IMR-90 (cell line): ENCODE measurements around the gene PANK4. TPM values are rescaled to one million over a fixed set of nuclear protein-coding genes. Genes with fewer than 3 reads are reported as not detected.

Source experiments
- ATAC-seq: fragments of 200-7000 bp; cut with Tn5 transposase; 2 replicates; pipeline ENCODE4 v1.9.1; 2020; ENCODE audit warnings: low read depth, mild to moderate bottlenecking, moderate library complexity
- BruUV-seq: library from RNA; stranded (reverse); fragments of 400-500 nt; replicated peaks from 2 replicates; lab custom pipeline; 2021; lab: Mats Ljungman, UMichigan
- CTCF ChIA-PET: fragments of 300-600 bp; formaldehyde crosslinking; extraction: SDS; loops from one replicate; lab custom pipeline; 2021; ENCODE audit warnings: antibody characterized with exemption; lab: Yijun Ruan, JAX
- POLR2A ChIA-PET: fragments of 300-600 bp; sonication (Branson Sonifier 250); formaldehyde crosslinking; loops from one replicate; lab custom pipeline; 2022; ENCODE audit warnings: antibody characterized with exemption; ENCODE audit not compliant: unreplicated experiment; lab: Charles Lee
- DNase-seq: peaks from one replicate; pipeline ENCODE4 v3.0.0; 2013
- H2AFZ ChIP-seq: replicated peaks from 2 replicates; pipeline ENCODE3; 2013; ENCODE audit warnings: low read length, mild to moderate bottlenecking; ENCODE audit not compliant: poor library complexity
- H2AK5ac ChIP-seq: 2 replicates; pipeline ENCODE4 v1.6.1; 2013; ENCODE audit warnings: low read depth, low read length, inconsistent platforms
- H2AK9ac ChIP-seq: replicated peaks from 2 replicates; pipeline ENCODE3; 2013; ENCODE audit warnings: mild to moderate bottlenecking, low read depth, low read length, moderate library complexity; ENCODE audit not compliant: poor library complexity
- H2BK120ac ChIP-seq: 2 replicates; pipeline ENCODE4 v1.6.1; 2013; ENCODE audit warnings: low read depth, low read length, inconsistent platforms
- H2BK15ac ChIP-seq: 3 replicates; pipeline ENCODE4 v1.6.1; 2013; ENCODE audit warnings: low read depth, low read length, inconsistent platforms
- H2BK20ac ChIP-seq: 2 replicates; pipeline ENCODE4 v1.6.1; 2013; ENCODE audit warnings: low read depth, mild to moderate bottlenecking, inconsistent platforms, low read length, moderate library complexity
- H2BK5ac ChIP-seq: 2 replicates; pipeline ENCODE4 v1.6.1; 2013; ENCODE audit warnings: mild to moderate bottlenecking, low read depth, low read length, inconsistent platforms; ENCODE audit not compliant: poor library complexity, severe bottlenecking
- H3K14ac ChIP-seq: replicated peaks from 2 replicates; pipeline ENCODE4 v1.6.1; 2013; ENCODE audit warnings: low read depth, low read length, inconsistent platforms
- H3K18ac ChIP-seq: 2 replicates; pipeline ENCODE4 v1.6.1; 2013; ENCODE audit warnings: low read depth, low read length, control low read depth
- H3K23ac ChIP-seq: 2 replicates; pipeline ENCODE4 v1.6.1; 2013; ENCODE audit warnings: low read depth, low read length, inconsistent platforms
- H3K27ac ChIP-seq: 2 replicates; pipeline ENCODE4 v1.5.1; 2013; ENCODE audit warnings: mild to moderate bottlenecking, control low read depth, low read length; ENCODE audit not compliant: insufficient read depth
- H3K27me3 ChIP-seq: 2 replicates; pipeline ENCODE4 v1.6.1; 2013; ENCODE audit warnings: low read length; ENCODE audit not compliant: control insufficient read depth, insufficient read depth
- H3K36me3 ChIP-seq: 2 replicates; pipeline ENCODE4 v1.6.1; 2013; ENCODE audit warnings: low read length, mixed read lengths; ENCODE audit not compliant: control insufficient read depth, insufficient read depth
- H3K4ac ChIP-seq: 2 replicates; pipeline ENCODE4 v1.6.1; 2013; ENCODE audit warnings: low read depth, low read length, inconsistent platforms
- H3K4me1 ChIP-seq: 2 replicates; pipeline ENCODE4 v1.6.1; 2013; ENCODE audit warnings: low read length, mixed read lengths; ENCODE audit not compliant: control insufficient read depth, insufficient read depth
- H3K4me2 ChIP-seq: 2 replicates; pipeline ENCODE4 v1.6.1; 2013; ENCODE audit warnings: low read depth, mild to moderate bottlenecking, control low read depth, low read length, moderate library complexity
- H3K4me3 ChIP-seq: 2 replicates; pipeline ENCODE4 v1.5.1; 2013; ENCODE audit warnings: low read depth, mild to moderate bottlenecking, control low read depth, low read length, moderate library complexity; ENCODE audit not compliant: insufficient read depth
- H3K56ac ChIP-seq: 2 replicates; pipeline ENCODE4 v1.6.1; 2013; ENCODE audit warnings: low read length, inconsistent platforms; ENCODE audit not compliant: insufficient read depth; ENCODE audit errors: extremely low read depth
- H3K79me1 ChIP-seq, 2 experiments: 2 replicates each; pipeline ENCODE4 v1.6.1; 2013; ENCODE audit warnings: low read length in 2 of 2, inconsistent platforms in 1 of 2, low read depth in 1 of 2
- H3K9ac ChIP-seq: 2 replicates; pipeline ENCODE4 v1.6.1; 2013; ENCODE audit warnings: low read depth, low read length, control low read depth
- H3K9me1 ChIP-seq: 2 replicates; pipeline ENCODE4 v1.6.1; 2013; ENCODE audit warnings: low read length, inconsistent platforms; ENCODE audit not compliant: insufficient read depth
- H3K9me3 ChIP-seq: 2 replicates; pipeline ENCODE4 v1.6.1; 2013; ENCODE audit warnings: low read length; ENCODE audit not compliant: control insufficient read depth, insufficient read depth
- H4K20me1 ChIP-seq: 2 replicates; pipeline ENCODE4 v1.6.1; 2013; ENCODE audit warnings: low read length, inconsistent platforms; ENCODE audit not compliant: insufficient read depth
- H4K5ac ChIP-seq: 2 replicates; pipeline ENCODE4 v1.6.1; 2013; ENCODE audit warnings: mild to moderate bottlenecking, low read depth, low read length, control low read depth
- H4K8ac ChIP-seq, 2 experiments: 2 replicates each; pipeline ENCODE4 v1.6.1; 2013; ENCODE audit warnings: low read depth in 2 of 2, low read length in 2 of 2, control low read depth in 1 of 2, inconsistent platforms in 1 of 2
- H4K91ac ChIP-seq: 2 replicates; pipeline ENCODE4 v1.6.1; 2013; ENCODE audit warnings: low read depth, low read length, inconsistent platforms; ENCODE audit not compliant: insufficient read depth
- BHLHE40 ChIP-seq: fragments of 150-350 bp; IDR thresholded peaks from 2 replicates; pipeline ENCODE4 v1.6.1; 2016; ENCODE audit warnings: mild to moderate bottlenecking, low read depth, low read length
- CHD1 ChIP-seq: IDR thresholded peaks from 2 replicates; pipeline ENCODE4 v1.6.1; 2012; ENCODE audit warnings: low read depth, low read length, improper control_type of control experiment
- FOS ChIP-seq: fragments of 150-350 bp; IDR thresholded peaks from 2 replicates; pipeline ENCODE4 v1.6.1; 2016; ENCODE audit warnings: low read depth, low read length
- MAFK ChIP-seq: IDR thresholded peaks from 2 replicates; pipeline ENCODE4 v1.6.1; 2012; ENCODE audit warnings: low read depth, low read length, improper control_type of control experiment
- MXI1 ChIP-seq: IDR thresholded peaks from 2 replicates; pipeline ENCODE4 v1.6.1; 2012; ENCODE audit warnings: low read depth, mild to moderate bottlenecking, low read length, moderate library complexity, borderline replicate concordance
- RAD21 ChIP-seq: IDR thresholded peaks from 2 replicates; pipeline ENCODE4 v1.6.1; 2012; ENCODE audit warnings: low read length, improper control_type of control experiment
- RCOR1 ChIP-seq: IDR thresholded peaks from 2 replicates; pipeline ENCODE4 v1.6.1; 2012; ENCODE audit warnings: mild to moderate bottlenecking, low read length, improper control_type of control experiment; ENCODE audit not compliant: insufficient replicate concordance
- RFX5 ChIP-seq: IDR thresholded peaks from 2 replicates; pipeline ENCODE4 v1.8.0; 2012; ENCODE audit warnings: low read depth, mild to moderate bottlenecking, low read length, moderate library complexity
- SMC3 ChIP-seq: fragments of 150-350 bp; IDR thresholded peaks from 2 replicates; pipeline ENCODE4 v1.6.1; 2016; ENCODE audit warnings: low read depth, mild to moderate bottlenecking, antibody characterized with exemption, low read length, moderate library complexity
- WGBS, 2 experiments: methylation state at CpG; one replicate each; pipeline versions ENCODE4 v1.1.5 to v1.1.7; 2013; ENCODE audit warnings: missing lambda C conversion rate in 2 of 2; ENCODE audit not compliant: insufficient read length in 1 of 2; ENCODE audit errors: extremely low coverage in 2 of 2; 5-methylcytosine and 5-hydroxymethylcytosine counted together
- dilution Hi-C: fragments of 300-500 bp; cut with HindIII; formaldehyde crosslinking; loops from one replicate; pipeline ENCODE4 v1.14.3; 2018; ENCODE audit warnings: low sequenced_read_pairs; ENCODE audit not compliant: unreplicated experiment
- in situ Hi-C: fragments of 300-500 bp; cut with MboI; formaldehyde crosslinking; loops from 3 replicates; pipeline ENCODE4 v1.14.3; 2019; ENCODE audit warnings: low sequenced_read_pairs, inconsistent platforms, mixed read lengths
- intact Hi-C: fragments of 100-400 bp; cut with micrococcal nuclease; formaldehyde crosslinking; loops from 2 replicates; pipeline ENCODE4 v1.10.0; 2022
- polyA plus RNA-seq, 3 experiments: library from polyadenylated mRNA; depleted of rRNA; stranded (reverse); fragments of >200 nt; gene quantifications; 2 replicates each; pipeline ENCODE4 v1.2.3, GENCODE V29; 2012; ENCODE audit warnings: low replicate concordance in 1 of 3
- total RNA-seq: library from RNA; depleted of rRNA; stranded (reverse); fragments of >200 nt; gene quantifications from 2 replicates; pipeline ENCODE4 v1.2.3, GENCODE V29; 2012
- TF ChIP-seq, protein P1 (sequence below): conservative IDR thresholded peaks from 2 replicates; pipeline ENCODE4 v1.5.1; 2012; ENCODE audit warnings: mild to moderate bottlenecking, low read depth, low read length, improper control_type of control experiment
- TF ChIP-seq, protein P2 (sequence below): fragments of 150-350 bp; IDR thresholded peaks from 2 replicates; pipeline ENCODE4 v1.6.1; 2016; ENCODE audit warnings: low read depth, mild to moderate bottlenecking, low read length, moderate library complexity, borderline replicate concordance
- TF ChIP-seq, protein P3 (sequence below): fragments of 150-350 bp; IDR thresholded peaks from 2 replicates; pipeline ENCODE4 v1.6.1; 2017; ENCODE audit warnings: mild to moderate bottlenecking, antibody characterized with exemption, low read length, low read depth

PANK4 gene
- total and polyA plus RNA-seq, 2 of the 4 experiments (the other 2 are of a cell fraction): 14.0 to 18.5 TPM

DNA sequence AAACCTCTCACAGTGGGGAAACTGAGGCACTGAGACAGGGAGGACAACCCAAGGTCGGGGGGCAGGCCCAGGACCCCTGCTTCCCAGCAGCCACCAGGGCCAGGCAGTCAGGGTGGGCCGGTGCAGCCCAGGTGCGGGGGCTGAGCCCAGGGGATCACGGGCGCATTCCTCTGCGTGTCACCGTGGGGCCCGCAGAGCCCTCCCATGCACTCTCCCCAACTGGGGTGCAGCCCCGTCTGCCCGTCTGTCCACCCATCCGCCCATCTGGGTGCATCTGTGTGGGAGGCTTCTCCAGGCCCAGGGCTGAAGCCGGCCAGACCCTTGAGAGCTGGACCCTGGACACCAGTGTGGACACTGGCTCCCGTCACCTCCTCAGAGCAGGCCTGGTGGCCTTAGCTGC is 53.2 kb downstream of the PANK4 start:
- Histone ChIP-seq H3K4me2 (no peak overlapping the region), H2BK15ac (no peak overlapping the region), H2BK20ac (no peak overlapping the region), H2AFZ (no peak overlapping the region), H2AK5ac (no peak overlapping the region), H3K4me1 (no peaks in the 10 kb centered on the region), H3K27ac (no peak overlapping the region), H2BK120ac (no peak overlapping the region), H3K4me3 (no peak overlapping the region), H4K8ac (no peak overlapping the region), H3K23ac (no peak overlapping the region), H3K36me3 (no peaks in the 10 kb centered on the region), H3K79me1 (no peaks in the 10 kb centered on the region), H3K27me3 (peaks cover 44% of the 10 kb centered on the region), H4K5ac (no peak overlapping the region), H4K91ac (no peak overlapping the region), H3K9ac (no peak overlapping the region), H3K9me1 (no peaks in the 10 kb centered on the region), H3K9me3 (no peaks in the 10 kb centered on the region), H2BK5ac (no peak overlapping the region), H2AK9ac (no peak overlapping the region), H3K4ac (no peak overlapping the region), H3K56ac (no peak overlapping the region), H3K14ac (no peak overlapping the region), H3K18ac (no peak overlapping the region), H4K20me1 (no peaks in the 10 kb centered on the region)
- ChIA-PET POLR2A (no interaction called here), CTCF (no interaction called here)
- DNase-seq (no peak), ATAC-seq (no peak)
- no TSS peak for BruUV-seq
- intact Hi-C loops (no loop called here), in situ Hi-C loops (no loop called here), dilution Hi-C loops (no loop called here)
- TF ChIP-seq CHD1 (no peak), RAD21 (no peak), SMC3 (no peak), RCOR1 (no peak), MAFK (no peak), BHLHE40 (no peak), MXI1 (no peak), FOS (no peak), RFX5 (no peak)
- TF ChIP-seq, protein P1, sequence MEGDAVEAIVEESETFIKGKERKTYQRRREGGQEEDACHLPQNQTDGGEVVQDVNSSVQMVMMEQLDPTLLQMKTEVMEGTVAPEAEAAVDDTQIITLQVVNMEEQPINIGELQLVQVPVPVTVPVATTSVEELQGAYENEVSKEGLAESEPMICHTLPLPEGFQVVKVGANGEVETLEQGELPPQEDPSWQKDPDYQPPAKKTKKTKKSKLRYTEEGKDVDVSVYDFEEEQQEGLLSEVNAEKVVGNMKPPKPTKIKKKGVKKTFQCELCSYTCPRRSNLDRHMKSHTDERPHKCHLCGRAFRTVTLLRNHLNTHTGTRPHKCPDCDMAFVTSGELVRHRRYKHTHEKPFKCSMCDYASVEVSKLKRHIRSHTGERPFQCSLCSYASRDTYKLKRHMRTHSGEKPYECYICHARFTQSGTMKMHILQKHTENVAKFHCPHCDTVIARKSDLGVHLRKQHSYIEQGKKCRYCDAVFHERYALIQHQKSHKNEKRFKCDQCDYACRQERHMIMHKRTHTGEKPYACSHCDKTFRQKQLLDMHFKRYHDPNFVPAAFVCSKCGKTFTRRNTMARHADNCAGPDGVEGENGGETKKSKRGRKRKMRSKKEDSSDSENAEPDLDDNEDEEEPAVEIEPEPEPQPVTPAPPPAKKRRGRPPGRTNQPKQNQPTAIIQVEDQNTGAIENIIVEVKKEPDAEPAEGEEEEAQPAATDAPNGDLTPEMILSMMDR: no peak
- TF ChIP-seq, protein P2, sequence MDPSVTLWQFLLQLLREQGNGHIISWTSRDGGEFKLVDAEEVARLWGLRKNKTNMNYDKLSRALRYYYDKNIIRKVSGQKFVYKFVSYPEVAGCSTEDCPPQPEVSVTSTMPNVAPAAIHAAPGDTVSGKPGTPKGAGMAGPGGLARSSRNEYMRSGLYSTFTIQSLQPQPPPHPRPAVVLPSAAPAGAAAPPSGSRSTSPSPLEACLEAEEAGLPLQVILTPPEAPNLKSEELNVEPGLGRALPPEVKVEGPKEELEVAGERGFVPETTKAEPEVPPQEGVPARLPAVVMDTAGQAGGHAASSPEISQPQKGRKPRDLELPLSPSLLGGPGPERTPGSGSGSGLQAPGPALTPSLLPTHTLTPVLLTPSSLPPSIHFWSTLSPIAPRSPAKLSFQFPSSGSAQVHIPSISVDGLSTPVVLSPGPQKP: no peak
- TF ChIP-seq, protein P3, sequence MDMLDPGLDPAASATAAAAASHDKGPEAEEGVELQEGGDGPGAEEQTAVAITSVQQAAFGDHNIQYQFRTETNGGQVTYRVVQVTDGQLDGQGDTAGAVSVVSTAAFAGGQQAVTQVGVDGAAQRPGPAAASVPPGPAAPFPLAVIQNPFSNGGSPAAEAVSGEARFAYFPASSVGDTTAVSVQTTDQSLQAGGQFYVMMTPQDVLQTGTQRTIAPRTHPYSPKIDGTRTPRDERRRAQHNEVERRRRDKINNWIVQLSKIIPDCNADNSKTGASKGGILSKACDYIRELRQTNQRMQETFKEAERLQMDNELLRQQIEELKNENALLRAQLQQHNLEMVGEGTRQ: no peak
- 88% methylated on average over 7 of the region's 13 CpGs; no CpG with 5 or more reads in 1 of the 2 experiments for WGBS, 2 experiments
